GM12872 (cell line): ENCODE results near the gene GALNT15.

Experiments used
- TF ChIP-seq, protein P1 (sequence below): IDR thresholded peaks from 3 replicates; pipeline ENCODE4 v1.5.1; 2011; ENCODE audit warnings: low read depth, mild to moderate bottlenecking, low read length, moderate library complexity; ENCODE audit not compliant: insufficient read depth

Gene GALNT15

DNA sequence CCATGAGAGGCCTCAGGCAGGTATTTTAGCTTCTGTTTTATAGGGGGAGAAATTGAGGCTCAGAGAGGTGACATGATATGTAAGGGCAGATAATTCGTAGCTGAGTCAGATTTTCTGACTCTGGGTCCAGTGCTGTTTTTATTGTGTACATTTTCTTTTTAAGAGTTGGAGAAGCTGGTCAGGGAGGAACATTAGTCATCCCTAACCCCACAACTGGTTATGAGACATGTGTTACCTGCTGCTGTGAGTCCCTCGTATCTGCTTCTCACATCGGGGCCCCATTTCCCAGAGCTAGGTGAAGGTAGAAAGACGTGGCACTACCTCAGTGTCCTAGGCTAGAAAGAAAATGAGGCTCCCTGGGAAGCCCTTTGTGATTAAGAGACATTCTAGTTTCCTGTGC, 28.6 kb downstream of the GALNT15 start:
- TF ChIP-seq, protein P1, sequence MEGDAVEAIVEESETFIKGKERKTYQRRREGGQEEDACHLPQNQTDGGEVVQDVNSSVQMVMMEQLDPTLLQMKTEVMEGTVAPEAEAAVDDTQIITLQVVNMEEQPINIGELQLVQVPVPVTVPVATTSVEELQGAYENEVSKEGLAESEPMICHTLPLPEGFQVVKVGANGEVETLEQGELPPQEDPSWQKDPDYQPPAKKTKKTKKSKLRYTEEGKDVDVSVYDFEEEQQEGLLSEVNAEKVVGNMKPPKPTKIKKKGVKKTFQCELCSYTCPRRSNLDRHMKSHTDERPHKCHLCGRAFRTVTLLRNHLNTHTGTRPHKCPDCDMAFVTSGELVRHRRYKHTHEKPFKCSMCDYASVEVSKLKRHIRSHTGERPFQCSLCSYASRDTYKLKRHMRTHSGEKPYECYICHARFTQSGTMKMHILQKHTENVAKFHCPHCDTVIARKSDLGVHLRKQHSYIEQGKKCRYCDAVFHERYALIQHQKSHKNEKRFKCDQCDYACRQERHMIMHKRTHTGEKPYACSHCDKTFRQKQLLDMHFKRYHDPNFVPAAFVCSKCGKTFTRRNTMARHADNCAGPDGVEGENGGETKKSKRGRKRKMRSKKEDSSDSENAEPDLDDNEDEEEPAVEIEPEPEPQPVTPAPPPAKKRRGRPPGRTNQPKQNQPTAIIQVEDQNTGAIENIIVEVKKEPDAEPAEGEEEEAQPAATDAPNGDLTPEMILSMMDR, result no peak

DNA sequence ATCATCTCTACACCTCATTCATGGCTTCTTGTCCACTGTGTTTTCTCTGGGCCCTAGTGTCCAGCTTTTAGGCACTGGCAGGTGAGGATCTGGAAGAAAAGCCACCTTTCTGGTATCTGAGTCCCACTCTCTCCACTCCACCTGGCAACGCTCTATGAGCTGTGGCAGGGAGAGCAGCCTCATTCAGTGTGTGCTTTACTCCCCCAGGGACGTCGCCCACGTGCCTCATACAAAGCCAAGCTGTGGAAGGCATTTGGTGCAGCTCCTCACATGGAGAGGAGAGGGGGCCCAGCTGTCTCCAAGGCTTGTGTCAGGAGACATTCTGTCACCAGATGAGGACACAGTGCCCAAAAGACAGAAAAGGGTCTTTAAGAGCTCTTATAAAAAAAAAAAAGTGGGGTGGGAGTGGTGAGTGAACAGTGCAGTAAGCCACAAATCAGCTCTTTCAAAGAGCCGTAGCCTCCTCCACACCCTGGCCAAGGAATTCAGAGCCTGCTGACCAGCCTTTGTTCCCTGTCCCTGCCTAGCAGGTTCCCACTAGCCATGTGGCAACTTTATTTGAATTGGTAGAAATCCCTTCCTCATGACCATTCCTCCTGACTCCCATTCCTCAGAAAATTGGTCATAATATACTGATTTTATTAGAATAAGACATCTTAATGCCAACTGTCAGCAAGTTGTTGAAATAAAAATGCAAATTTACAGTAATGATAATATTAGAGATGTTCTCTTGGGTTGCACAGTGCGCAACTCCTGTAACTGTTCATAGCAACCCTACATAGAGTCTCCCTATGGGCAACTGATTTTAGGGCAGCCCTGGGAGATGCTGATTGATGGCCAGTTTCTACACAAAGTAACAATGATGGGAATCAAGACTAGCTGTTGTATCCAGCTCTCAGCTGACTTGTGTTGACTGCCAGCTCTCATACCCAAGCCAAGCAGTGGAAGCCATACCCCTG, 29.5 kb downstream of the GALNT15 start:
- TF ChIP-seq, protein P1, result no peak

DNA sequence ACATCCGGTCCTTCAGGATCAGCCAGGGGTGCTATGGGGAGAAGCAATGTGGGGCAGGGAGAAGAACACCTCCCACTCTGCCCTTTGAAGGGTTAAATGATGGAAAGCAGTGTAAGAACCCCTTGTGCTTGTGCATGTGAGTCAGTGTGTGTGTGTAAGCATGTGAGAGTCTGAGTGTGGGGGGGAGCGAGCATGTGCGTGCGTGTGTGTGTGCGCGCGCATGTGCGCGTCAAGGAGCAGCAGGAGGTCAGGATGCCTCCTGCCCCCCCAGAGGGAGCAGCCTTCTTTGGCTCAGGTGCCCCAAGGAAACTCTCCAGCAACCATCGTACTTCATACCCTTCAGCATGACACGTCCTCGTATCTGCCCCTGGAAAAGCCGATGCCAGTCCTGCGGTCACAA, 30.3 kb downstream of the GALNT15 start:
- TF ChIP-seq, protein P1, result no peak

DNA sequence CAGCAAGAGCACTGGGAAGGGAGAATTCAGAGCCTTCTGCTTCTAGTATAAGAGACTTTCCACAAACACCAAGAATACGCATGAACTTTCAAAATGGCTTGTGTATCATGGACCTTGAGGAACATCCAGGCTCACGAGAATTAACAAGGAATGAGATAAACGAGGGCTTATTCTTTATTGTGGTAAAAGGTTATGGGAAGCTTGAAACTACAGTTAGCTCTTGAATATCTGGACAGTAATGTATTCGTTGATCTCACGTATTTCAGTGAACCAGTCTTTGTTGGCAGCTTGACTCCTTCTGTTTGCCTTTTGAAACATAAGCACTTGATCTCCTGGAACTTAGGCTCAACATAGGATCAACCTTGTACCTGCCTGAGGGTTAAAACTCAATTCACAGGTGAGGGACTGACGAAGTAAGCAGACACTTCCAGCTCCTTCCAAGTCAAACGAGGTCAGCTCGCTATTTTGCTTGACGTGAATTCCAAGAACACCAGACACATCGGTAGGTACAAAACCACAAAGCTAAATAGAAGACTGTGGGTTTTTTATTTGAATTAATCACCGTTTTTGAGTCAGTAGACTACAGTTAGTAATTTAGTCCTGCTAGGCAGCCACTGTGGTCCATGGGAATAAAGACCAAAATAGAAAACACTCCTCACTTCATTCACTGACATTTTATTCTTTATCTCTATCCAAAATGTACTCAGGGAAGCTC, 30.8 kb downstream of the GALNT15 start:
- TF ChIP-seq, protein P1, result no peak

DNA sequence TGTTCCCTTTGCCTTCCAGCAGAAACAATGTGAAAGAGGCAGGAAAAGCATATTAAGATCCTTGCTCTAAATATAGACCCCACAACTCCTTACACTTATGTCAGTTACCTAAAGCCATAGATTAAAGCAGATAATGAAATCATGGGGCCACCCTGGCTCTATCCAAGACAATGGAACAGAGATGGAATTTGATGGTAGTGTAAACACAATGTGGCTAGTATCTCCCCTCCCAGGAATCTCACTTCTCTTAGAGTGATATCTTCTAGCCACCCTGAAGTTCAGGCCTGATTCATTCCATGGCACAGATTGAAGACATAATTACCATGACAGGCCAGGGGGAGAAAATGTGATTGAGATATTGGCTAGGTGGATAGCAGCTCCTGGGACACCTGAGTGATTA, 32.6 kb downstream of the GALNT15 start:
- TF ChIP-seq, protein P1, result no peak

DNA sequence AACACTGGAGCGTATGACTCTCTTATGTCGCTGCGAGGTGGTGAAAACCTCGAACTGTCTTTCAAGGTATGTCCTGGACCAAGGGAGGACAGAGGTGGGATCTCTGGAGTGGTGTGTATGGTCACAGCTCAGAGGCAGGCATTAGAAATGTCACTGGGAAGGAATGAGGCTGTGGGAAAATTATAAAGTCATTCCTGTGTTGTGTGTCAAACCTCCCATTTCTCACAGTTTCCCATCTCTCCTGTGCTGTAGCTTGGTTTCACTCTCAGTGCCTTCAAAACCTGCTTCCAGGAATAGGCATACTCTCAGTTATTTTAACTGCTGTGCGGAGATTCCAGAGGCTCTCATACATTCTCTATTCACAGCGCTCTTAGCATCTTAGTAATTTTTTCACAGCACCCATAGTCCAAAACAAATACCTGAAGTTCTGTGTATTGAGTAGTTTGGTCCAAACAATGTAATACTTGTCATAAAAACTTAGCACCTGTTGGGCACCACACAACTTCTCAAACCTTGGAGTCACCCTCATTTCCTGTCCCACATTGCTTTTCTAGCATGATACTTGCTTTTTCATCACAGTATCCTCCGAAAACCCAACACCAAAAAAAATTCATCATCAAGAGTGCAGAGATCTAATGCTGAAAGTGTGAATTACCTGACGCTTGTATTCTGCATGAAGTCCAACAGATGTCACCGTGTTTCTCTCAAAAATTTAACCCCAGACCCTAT, 36.9 kb downstream of the GALNT15 start:
- TF ChIP-seq, protein P1, result no peak

DNA sequence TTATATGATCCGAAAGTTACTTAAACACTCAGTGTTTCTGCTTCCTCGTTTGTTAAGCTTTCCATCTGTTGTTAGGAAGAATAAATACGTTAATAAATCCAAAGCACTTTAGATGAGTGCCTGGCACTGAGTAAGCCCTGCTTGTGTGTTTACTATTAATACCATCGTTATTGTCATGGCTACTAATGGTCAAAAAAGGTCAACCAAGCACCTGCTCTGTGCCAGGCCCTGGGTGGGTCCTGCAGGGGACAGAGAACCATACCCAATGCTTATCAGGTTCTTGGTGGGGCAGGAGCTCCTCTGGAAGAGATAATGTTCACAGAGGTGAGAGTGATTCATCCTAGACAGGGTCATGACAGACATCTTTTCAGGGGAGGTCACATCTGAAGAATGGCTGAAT, 39.9 kb downstream of the GALNT15 start:
- TF ChIP-seq, protein P1, result no peak
